ENCODE measurements around the gene ATRNL1.

- TF ChIP-seq POLR2AphosphoS5 (IDR thresholded peaks at IDR 0.05) (no peak), CTCF (IDR thresholded peaks at IDR 0.05) (no peak)
Observed at GRCh38 chr10:115051216-115051615, 41.9 kb upstream of the ATRNL1 start.

Data from suprapubic skin (tissue), 3 donors.